Fibroblast of skin of right biceps (primary cell): ENCODE results near the gene CEP104.

Experiments used
- DNase-seq: peaks from one replicate; pipeline ENCODE4 v3.0.0-alpha.2; 2013

The CEP104 gene

GRCh38 chr1:3893190-3893589 lies 36.2 kb upstream of the CEP104 start:
- DNase-seq, result no peak

- no peak for DNase-seq
Measured at GRCh38 chr1:3892748-3893147, 35.7 kb upstream of the CEP104 start.

GRCh38 chr1:3891329-3891865 lies 34.4 kb upstream of the CEP104 start:
- DNase-seq, result no peak

GRCh38 chr1:3890389-3891328 lies 33.6 kb upstream of the CEP104 start:
- DNase-seq, result no peak

- DNase-seq, result no peak
Measured at GRCh38 chr1:3889936-3890335, 32.9 kb upstream of the CEP104 start.

- DNase-seq, result no peak
Measured at GRCh38 chr1:3888301-3888700, 31.3 kb upstream of the CEP104 start.

- no peak for DNase-seq
Measured at GRCh38 chr1:3886691-3887090, 29.7 kb upstream of the CEP104 start.

- no peak for DNase-seq
Measured at GRCh38 chr1:3886106-3886670, 29.2 kb upstream of the CEP104 start.

GRCh38 chr1:3885611-3886010 lies 28.6 kb upstream of the CEP104 start:
- no peak for DNase-seq

GRCh38 chr1:3884966-3885365 lies 28.0 kb upstream of the CEP104 start:
- DNase-seq, result no peak

- DNase-seq, result no peak
Measured at GRCh38 chr1:3883194-3883925, 26.3 kb upstream of the CEP104 start.

GRCh38 chr1:3881193-3881480 lies 24.1 kb upstream of the CEP104 start:
- DNase-seq, result no peak

- no peak for DNase-seq
Measured at GRCh38 chr1:3880429-3881192, 23.6 kb upstream of the CEP104 start.

- no peak for DNase-seq
Measured at GRCh38 chr1:3879787-3880428, 22.9 kb upstream of the CEP104 start.

- DNase-seq, result no peak
Measured at GRCh38 chr1:3879099-3879498, 22.1 kb upstream of the CEP104 start.

- no peak for DNase-seq
Measured at GRCh38 chr1:3876716-3877115, 19.7 kb upstream of the CEP104 start.

GRCh38 chr1:3874736-3875135 lies 17.7 kb upstream of the CEP104 start:
- no peak for DNase-seq

GRCh38 chr1:3872546-3872945 lies 15.5 kb upstream of the CEP104 start:
- DNase-seq, result no peak

GRCh38 chr1:3871451-3871805 lies 14.4 kb upstream of the CEP104 start:
- no peak for DNase-seq

GRCh38 chr1:3869751-3870301 lies 12.8 kb upstream of the CEP104 start:
- DNase-seq, result no peak

- no peak for DNase-seq
Measured at GRCh38 chr1:3868464-3869006, 11.5 kb upstream of the CEP104 start.

- no peak for DNase-seq
Measured at GRCh38 chr1:3865606-3866160, 8.7 kb upstream of the CEP104 start.
